GM12878 (cell line): ENCODE results near the gene HASPIN. TPM values are rescaled to one million over a fixed set of nuclear protein-coding genes. Genes with fewer than 3 reads are reported as not detected.

ENCODE experiments used
- BCL11A ChIP-seq: IDR thresholded peaks from 2 replicates; pipeline ENCODE4 v1.6.1; 2011; ENCODE audit warnings: low read depth, low read length
- CHD1 ChIP-seq: IDR thresholded peaks from 2 replicates; pipeline ENCODE4 v1.6.1; 2012; ENCODE audit warnings: low read depth, low read length, improper control_type of control experiment
- ESRRA ChIP-seq: IDR thresholded peaks from 2 replicates; pipeline ENCODE4 v1.6.1; 2012; ENCODE audit warnings: mild to moderate bottlenecking, low read length, improper control_type of control experiment
- MEF2A ChIP-seq: IDR thresholded peaks from 2 replicates; pipeline ENCODE4 v1.6.1; 2011; ENCODE audit warnings: low read depth, mild to moderate bottlenecking, low read length, moderate library complexity; ENCODE audit not compliant: insufficient read depth
- POLR2AphosphoS2 ChIP-seq: IDR thresholded peaks from 2 replicates; pipeline ENCODE4 v1.6.1; 2011; ENCODE audit warnings: low read depth, mild to moderate bottlenecking, low read length, improper control_type of control experiment, moderate library complexity
- RCOR1 ChIP-seq: conservative IDR thresholded peaks from 2 replicates; pipeline ENCODE4 v1.6.1; 2012; ENCODE audit warnings: low read depth, low read length, improper control_type of control experiment
- SMC3 ChIP-seq: IDR thresholded peaks from 2 replicates; pipeline ENCODE4 v1.6.1; 2011; ENCODE audit warnings: low read length, improper control_type of control experiment, borderline replicate concordance
- TBL1XR1 ChIP-seq: IDR thresholded peaks from 2 replicates; pipeline ENCODE4 v1.6.1; 2012; ENCODE audit warnings: low read depth, low read length, improper control_type of control experiment
- ZNF384 ChIP-seq: IDR thresholded peaks from 2 replicates; pipeline ENCODE4 v1.6.1; 2012; ENCODE audit warnings: low read depth, mild to moderate bottlenecking, low read length, improper control_type of control experiment, borderline replicate concordance
- polyA plus RNA-seq, 11 experiments: library from polyadenylated mRNA; depleted of rRNA in 4 of 11; unstranded in 6 of 11; stranded (reverse) in 5 of 11; fragments of >200 nt; fragmentation: Nextera tagmentation in 4 of 11; fragmentation: Illumina TruSeq in 1 of 11; extraction: Ambion mirVana in 4 of 11; extraction: Trizol in 1 of 11; gene quantifications; 1 replicate in 1 of 11; 2 replicates in 10 of 11; pipeline versions ENCODE4 v1.2.1 to v1.2.3, GENCODE V29; 2011 to 2016; ENCODE audit warnings: inconsistent platforms in 2 of 11, missing spikeins in 2 of 11, low read depth in 1 of 11
- total RNA-seq, 4 experiments: library from RNA; depleted of rRNA in 3 of 4; stranded (reverse); fragments of >200 nt in 3 of 4; fragmentation: Illumina TruSeq in 1 of 4; extraction: Trizol in 1 of 4; gene quantifications; 2 replicates each; pipeline versions ENCODE4 v1.2.1 to v1.2.3, GENCODE V29; 2013 to 2021
- TF ChIP-seq, protein P1 (sequence below): fragments of 450-650 bp; IDR thresholded peaks from 2 replicates; pipeline ENCODE4 v1.6.1; 2017; ENCODE audit warnings: mild to moderate bottlenecking, moderate library complexity
- TF ChIP-seq, protein P2 (sequence below): fragments of 450-650 bp; IDR thresholded peaks from 2 replicates; pipeline ENCODE4 v1.6.1; 2018; ENCODE audit warnings: borderline replicate concordance, mild to moderate bottlenecking; ENCODE audit not compliant: partially characterized antibody
- TF ChIP-seq, protein P3 (sequence below): fragments of 450-650 bp; IDR thresholded peaks from 2 replicates; pipeline ENCODE4 v1.6.1; 2016; ENCODE audit warnings: mild to moderate bottlenecking, moderate library complexity, borderline replicate concordance
- TF ChIP-seq, protein P4 (sequence below): IDR thresholded peaks from 2 replicates; pipeline ENCODE4 v1.6.1; 2012; ENCODE audit warnings: mild to moderate bottlenecking, low read depth, low read length
- TF ChIP-seq, protein P5 (sequence below): IDR thresholded peaks from 2 replicates; pipeline ENCODE4 v1.6.1; 2011; ENCODE audit warnings: borderline replicate concordance, low read depth, mild to moderate bottlenecking, moderate library complexity, mixed read lengths, low read length; ENCODE audit not compliant: insufficient read depth; ENCODE audit errors: extremely low read length

Gene HASPIN
- total and polyA plus RNA-seq, 10 of the 15 experiments (the other 5 are each of a cell fraction or from before 2014, with no cell fraction given), result 0.80 to 18.0 (median 10.1) TPM

DNA sequence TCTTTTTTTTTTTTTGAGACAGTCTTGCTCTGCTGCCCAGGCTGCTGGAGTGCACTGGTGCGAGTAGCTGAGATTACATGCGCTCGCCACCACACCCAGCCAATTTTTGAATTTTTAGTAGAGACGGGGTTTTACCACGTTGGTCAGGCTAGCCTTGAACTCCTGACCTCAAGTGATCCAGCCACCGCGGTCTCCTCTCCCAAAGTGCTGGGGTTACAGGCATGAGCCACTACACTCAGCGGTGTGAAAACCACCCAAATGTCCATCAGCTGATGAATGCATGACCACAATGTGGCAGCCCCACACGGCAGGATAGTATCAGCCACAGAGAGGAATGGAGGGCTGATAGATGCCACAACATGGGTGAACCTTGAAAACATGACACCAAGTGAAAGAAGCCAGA, 29.9 kb upstream of the HASPIN start (continued):
- TF ChIP-seq, protein P1, sequence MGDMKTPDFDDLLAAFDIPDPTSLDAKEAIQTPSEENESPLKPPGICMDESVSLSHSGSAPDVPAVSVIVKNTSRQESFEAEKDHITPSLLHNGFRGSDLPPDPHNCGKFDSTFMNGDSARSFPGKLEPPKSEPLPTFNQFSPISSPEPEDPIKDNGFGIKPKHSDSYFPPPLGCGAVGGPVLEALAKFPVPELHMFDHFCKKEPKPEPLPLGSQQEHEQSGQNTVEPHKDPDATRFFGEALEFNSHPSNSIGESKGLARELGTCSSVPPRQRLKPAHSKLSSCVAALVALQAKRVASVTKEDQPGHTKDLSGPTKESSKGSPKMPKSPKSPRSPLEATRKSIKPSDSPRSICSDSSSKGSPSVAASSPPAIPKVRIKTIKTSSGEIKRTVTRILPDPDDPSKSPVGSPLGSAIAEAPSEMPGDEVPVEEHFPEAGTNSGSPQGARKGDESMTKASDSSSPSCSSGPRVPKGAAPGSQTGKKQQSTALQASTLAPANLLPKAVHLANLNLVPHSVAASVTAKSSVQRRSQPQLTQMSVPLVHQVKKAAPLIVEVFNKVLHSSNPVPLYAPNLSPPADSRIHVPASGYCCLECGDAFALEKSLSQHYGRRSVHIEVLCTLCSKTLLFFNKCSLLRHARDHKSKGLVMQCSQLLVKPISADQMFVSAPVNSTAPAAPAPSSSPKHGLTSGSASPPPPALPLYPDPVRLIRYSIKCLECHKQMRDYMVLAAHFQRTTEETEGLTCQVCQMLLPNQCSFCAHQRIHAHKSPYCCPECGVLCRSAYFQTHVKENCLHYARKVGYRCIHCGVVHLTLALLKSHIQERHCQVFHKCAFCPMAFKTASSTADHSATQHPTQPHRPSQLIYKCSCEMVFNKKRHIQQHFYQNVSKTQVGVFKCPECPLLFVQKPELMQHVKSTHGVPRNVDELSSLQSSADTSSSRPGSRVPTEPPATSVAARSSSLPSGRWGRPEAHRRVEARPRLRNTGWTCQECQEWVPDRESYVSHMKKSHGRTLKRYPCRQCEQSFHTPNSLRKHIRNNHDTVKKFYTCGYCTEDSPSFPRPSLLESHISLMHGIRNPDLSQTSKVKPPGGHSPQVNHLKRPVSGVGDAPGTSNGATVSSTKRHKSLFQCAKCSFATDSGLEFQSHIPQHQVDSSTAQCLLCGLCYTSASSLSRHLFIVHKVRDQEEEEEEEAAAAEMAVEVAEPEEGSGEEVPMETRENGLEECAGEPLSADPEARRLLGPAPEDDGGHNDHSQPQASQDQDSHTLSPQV, result no peak
- TF ChIP-seq, protein P2, sequence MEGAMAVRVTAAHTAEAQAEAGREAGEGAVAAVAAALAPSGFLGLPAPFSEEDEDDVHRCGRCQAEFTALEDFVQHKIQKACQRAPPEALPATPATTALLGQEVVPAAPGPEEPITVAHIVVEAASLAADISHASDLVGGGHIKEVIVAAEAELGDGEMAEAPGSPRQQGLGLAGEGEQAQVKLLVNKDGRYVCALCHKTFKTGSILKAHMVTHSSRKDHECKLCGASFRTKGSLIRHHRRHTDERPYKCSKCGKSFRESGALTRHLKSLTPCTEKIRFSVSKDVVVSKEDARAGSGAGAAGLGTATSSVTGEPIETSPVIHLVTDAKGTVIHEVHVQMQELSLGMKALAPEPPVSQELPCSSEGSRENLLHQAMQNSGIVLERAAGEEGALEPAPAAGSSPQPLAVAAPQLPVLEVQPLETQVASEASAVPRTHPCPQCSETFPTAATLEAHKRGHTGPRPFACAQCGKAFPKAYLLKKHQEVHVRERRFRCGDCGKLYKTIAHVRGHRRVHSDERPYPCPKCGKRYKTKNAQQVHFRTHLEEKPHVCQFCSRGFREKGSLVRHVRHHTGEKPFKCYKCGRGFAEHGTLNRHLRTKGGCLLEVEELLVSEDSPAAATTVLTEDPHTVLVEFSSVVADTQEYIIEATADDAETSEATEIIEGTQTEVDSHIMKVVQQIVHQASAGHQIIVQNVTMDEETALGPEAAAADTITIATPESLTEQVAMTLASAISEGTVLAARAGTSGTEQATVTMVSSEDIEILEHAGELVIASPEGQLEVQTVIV, result no peak
- TF ChIP-seq SMC3, result no peak
- no peak for TF ChIP-seq CHD1
- TF ChIP-seq, protein P3, sequence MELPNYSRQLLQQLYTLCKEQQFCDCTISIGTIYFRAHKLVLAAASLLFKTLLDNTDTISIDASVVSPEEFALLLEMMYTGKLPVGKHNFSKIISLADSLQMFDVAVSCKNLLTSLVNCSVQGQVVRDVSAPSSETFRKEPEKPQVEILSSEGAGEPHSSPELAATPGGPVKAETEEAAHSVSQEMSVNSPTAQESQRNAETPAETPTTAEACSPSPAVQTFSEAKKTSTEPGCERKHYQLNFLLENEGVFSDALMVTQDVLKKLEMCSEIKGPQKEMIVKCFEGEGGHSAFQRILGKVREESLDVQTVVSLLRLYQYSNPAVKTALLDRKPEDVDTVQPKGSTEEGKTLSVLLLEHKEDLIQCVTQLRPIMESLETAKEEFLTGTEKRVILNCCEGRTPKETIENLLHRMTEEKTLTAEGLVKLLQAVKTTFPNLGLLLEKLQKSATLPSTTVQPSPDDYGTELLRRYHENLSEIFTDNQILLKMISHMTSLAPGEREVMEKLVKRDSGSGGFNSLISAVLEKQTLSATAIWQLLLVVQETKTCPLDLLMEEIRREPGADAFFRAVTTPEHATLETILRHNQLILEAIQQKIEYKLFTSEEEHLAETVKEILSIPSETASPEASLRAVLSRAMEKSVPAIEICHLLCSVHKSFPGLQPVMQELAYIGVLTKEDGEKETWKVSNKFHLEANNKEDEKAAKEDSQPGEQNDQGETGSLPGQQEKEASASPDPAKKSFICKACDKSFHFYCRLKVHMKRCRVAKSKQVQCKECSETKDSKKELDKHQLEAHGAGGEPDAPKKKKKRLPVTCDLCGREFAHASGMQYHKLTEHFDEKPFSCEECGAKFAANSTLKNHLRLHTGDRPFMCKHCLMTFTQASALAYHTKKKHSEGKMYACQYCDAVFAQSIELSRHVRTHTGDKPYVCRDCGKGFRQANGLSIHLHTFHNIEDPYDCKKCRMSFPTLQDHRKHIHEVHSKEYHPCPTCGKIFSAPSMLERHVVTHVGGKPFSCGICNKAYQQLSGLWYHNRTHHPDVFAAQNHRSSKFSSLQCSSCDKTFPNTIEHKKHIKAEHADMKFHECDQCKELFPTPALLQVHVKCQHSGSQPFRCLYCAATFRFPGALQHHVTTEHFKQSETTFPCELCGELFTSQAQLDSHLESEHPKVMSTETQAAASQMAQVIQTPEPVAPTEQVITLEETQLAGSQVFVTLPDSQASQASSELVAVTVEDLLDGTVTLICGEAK, result no peak
- TF ChIP-seq, protein P4, sequence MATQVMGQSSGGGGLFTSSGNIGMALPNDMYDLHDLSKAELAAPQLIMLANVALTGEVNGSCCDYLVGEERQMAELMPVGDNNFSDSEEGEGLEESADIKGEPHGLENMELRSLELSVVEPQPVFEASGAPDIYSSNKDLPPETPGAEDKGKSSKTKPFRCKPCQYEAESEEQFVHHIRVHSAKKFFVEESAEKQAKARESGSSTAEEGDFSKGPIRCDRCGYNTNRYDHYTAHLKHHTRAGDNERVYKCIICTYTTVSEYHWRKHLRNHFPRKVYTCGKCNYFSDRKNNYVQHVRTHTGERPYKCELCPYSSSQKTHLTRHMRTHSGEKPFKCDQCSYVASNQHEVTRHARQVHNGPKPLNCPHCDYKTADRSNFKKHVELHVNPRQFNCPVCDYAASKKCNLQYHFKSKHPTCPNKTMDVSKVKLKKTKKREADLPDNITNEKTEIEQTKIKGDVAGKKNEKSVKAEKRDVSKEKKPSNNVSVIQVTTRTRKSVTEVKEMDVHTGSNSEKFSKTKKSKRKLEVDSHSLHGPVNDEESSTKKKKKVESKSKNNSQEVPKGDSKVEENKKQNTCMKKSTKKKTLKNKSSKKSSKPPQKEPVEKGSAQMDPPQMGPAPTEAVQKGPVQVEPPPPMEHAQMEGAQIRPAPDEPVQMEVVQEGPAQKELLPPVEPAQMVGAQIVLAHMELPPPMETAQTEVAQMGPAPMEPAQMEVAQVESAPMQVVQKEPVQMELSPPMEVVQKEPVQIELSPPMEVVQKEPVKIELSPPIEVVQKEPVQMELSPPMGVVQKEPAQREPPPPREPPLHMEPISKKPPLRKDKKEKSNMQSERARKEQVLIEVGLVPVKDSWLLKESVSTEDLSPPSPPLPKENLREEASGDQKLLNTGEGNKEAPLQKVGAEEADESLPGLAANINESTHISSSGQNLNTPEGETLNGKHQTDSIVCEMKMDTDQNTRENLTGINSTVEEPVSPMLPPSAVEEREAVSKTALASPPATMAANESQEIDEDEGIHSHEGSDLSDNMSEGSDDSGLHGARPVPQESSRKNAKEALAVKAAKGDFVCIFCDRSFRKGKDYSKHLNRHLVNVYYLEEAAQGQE, result no peak
- peak; percentile 61; the same call in 1 of the 2 replicates for TF ChIP-seq ZNF384
- TF ChIP-seq, protein P5, sequence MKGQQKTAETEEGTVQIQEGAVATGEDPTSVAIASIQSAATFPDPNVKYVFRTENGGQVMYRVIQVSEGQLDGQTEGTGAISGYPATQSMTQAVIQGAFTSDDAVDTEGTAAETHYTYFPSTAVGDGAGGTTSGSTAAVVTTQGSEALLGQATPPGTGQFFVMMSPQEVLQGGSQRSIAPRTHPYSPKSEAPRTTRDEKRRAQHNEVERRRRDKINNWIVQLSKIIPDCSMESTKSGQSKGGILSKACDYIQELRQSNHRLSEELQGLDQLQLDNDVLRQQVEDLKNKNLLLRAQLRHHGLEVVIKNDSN, result no peak
- TF ChIP-seq BCL11A, result peak; percentile 90
- TF ChIP-seq RCOR1, result 0 out of 2 replicates have a peak, but pooled peaks have one; percentile 53
- no peak for TF ChIP-seq ESRRA
- no peak for TF ChIP-seq POLR2AphosphoS2
- TF ChIP-seq TBL1XR1, result peak; percentile 77; the same call in 1 of the 2 replicates
- TF ChIP-seq MEF2A, result peak; percentile 58; the same call in 1 of the 2 replicates
